Stromal cell of bone marrow (primary cell): ENCODE results near the gene PPDPF.
"Not testable (repeated sequence)": the region's sequence is repeated elsewhere in the genome, so short reads cannot be mapped to it uniquely, and the experiment has no call there.

Source experiments
- DNase-seq: peaks from one replicate; pipeline ENCODE4 v3.0.0-alpha.2; 2012; ENCODE audit warnings: low read depth

The PPDPF gene

GRCh38 chr20:63565021-63565698 is 44.6 kb downstream of the PPDPF start:
- no peak for DNase-seq

- DNase-seq, result no peak
Measured at GRCh38 chr20:63565699-63566335, 45.3 kb downstream of the PPDPF start.

GRCh38 chr20:63566395-63567135 is 46.0 kb downstream of the PPDPF start:
- no peak for DNase-seq

- DNase-seq, result no peak
Measured at GRCh38 chr20:63567136-63567385, 46.5 kb downstream of the PPDPF start.

- DNase-seq, result no peak
Measured at GRCh38 chr20:63567386-63568169, 47.0 kb downstream of the PPDPF start.

- DNase-seq, result no peak
Measured at GRCh38 chr20:63568170-63568981, 47.8 kb downstream of the PPDPF start.

- no peak for DNase-seq
Measured at GRCh38 chr20:63568986-63569949, 48.7 kb downstream of the PPDPF start.

- DNase-seq, result no peak
Measured at GRCh38 chr20:63570281-63571086, 49.9 kb downstream of the PPDPF start.

- not testable (repeated sequence) for DNase-seq
Measured at GRCh38 chr20:63571087-63571478, 50.5 kb downstream of the PPDPF start.
